ENCODE data around the gene C6orf52.

C6orf52 gene

DNA sequence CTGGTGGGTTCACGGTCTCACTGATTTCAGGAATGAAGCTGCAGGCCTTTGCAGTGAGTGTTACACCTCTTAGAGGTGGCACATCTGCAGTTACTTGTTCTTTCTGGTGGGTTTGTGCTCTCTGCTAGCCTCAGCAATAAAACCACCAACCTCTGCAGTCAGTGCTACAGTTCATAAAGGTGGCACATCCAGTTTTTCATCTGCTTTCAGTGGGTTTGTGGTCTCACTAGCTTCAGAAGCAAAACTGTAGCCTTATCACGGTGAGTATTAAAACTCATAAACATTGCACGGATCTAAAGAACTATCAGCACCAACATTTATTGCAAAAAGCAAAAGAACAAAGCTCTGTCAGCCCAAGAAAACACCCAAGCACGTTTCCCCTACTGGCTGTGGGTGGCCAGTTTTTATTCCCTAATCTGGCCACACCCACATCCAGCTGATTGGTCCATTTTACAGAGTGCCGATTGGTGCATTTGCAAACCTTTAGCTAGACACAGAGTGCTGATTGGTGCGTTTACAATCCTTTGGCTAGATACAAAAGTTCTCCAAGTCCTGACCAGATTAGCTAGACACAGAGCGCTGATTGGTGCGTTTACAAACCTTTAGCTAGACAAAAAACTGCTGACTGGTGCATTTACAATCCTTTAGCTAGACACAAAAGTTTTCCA is 25.0 kb upstream of the C6orf52 start:
- no peaks in the 10 kb centered on the region for H3K27me3 ChIP-seq
- peaks cover 7% of the 10 kb centered on the region for H3K4me1 ChIP-seq
- H3K9me3 ChIP-seq, result no peaks in the 10 kb centered on the region; the same call in 1 of the 2 replicates
- DNase-seq, result peak; percentile 15
- peak overlapping the region; percentile 60 for H3K4me3 ChIP-seq (ENCODE audit: low read depth, low read length)
- TF ChIP-seq, protein P1, sequence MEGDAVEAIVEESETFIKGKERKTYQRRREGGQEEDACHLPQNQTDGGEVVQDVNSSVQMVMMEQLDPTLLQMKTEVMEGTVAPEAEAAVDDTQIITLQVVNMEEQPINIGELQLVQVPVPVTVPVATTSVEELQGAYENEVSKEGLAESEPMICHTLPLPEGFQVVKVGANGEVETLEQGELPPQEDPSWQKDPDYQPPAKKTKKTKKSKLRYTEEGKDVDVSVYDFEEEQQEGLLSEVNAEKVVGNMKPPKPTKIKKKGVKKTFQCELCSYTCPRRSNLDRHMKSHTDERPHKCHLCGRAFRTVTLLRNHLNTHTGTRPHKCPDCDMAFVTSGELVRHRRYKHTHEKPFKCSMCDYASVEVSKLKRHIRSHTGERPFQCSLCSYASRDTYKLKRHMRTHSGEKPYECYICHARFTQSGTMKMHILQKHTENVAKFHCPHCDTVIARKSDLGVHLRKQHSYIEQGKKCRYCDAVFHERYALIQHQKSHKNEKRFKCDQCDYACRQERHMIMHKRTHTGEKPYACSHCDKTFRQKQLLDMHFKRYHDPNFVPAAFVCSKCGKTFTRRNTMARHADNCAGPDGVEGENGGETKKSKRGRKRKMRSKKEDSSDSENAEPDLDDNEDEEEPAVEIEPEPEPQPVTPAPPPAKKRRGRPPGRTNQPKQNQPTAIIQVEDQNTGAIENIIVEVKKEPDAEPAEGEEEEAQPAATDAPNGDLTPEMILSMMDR (IDR thresholded peaks at IDR 0.05; ENCODE audit: low read depth, low read length), result no peak
- H3K36me3 ChIP-seq, result no peaks in the 10 kb centered on the region

DNA sequence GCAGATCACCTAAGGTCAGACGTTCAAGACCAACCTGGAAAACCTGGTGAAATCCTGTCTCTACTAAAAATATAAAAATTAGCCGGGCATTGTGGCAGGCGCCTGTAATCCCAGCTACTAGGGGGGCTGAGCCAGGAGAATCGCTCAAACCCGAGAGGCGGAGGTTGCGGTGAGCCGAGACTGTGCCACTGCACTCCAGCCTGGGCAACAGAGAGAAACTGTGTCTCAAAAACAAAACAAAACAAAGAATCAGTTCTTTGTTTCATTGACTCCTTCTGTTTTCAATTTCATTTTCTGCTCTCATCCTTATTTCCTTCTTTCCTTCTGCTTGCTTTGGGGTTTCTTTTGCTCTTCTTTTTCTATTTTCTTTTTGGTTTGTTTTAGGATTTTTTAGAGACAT is 19.5 kb upstream of the C6orf52 start:
- TF ChIP-seq, protein P1 (IDR thresholded peaks at IDR 0.05; ENCODE audit: low read depth, low read length), result no peak
- Histone ChIP-seq H3K4me3 (ENCODE audit: low read depth, low read length) (no peak overlapping the region), H3K27me3 (no peaks in the 10 kb centered on the region), H3K4me1 (no peaks in the 10 kb centered on the region), H3K36me3 (peaks cover 9% of the 10 kb centered on the region), H3K9me3 (no peaks in the 10 kb centered on the region; the same call in 1 of the 2 replicates)
- no peak for DNase-seq

DNA sequence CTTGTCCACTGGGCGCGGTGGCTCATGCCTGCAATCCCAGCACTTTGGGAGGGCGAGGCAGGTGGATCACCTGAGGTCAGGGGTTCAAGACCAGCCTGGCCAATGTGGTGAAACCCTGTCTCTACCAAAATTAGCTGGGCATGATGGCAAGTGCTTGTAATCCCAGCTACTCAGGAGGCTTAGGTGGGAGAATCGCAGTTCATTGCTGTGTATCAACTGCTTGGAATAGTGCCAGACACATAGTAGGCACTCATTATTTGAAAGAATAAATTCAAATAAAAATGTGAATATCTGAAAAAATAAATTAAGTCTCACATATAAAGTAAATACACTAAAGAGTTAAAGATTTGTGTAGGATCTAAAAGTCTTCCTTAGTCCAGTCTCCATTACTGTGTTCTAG is 2.2 kb upstream of the C6orf52 start:
- no peak for DNase-seq
- H3K4me1 ChIP-seq, result no peaks in the 10 kb centered on the region
- no peaks in the 10 kb centered on the region for H3K9me3 ChIP-seq
- H3K27me3 ChIP-seq, result no peaks in the 10 kb centered on the region
- H3K36me3 ChIP-seq, result peaks cover 30% of the 10 kb centered on the region
- H3K4me3 ChIP-seq (ENCODE audit: low read depth, low read length), result no peak overlapping the region; the same call in 1 of the 2 replicates
- TF ChIP-seq, protein P1 (IDR thresholded peaks at IDR 0.05; ENCODE audit: low read depth, low read length), result no peak

DNA sequence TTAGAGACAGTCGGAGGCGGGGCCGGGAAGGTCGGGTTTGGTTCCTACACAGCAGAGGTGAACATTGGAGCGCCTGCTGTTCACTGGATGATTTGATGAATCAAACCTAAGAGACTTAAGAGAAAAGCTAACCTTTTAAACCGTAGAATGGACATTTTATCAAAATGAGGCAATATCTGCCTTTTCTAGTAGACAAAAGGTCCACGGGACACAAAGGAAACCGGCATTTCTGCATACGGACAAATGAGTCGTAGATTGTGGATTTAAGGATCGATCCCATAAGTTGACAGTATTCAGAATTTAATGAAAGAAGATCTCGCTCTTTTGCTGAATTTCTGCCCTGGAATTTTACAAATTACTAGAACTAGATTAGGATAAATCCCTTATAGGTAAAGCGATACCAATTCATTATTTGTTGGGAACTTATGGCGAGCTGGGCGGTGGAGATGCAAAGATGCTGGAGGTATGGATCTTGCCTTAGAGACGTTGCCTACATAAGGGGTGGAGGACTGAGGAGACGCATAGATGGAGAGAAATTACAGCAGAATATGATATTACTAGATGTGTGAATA is 756 bp upstream of the C6orf52 start:
- Histone ChIP-seq H3K4me1 (no peaks in the 10 kb centered on the region), H3K27me3 (no peaks in the 10 kb centered on the region), H3K9me3 (no peaks in the 10 kb centered on the region), H3K4me3 (ENCODE audit: low read depth, low read length) (peak overlapping the region; percentile 99), H3K36me3 (peaks cover 15% of the 10 kb centered on the region)
- DNase-seq, result no peak
- TF ChIP-seq, protein P1 (IDR thresholded peaks at IDR 0.05; ENCODE audit: low read depth, low read length), result no peak

DNA sequence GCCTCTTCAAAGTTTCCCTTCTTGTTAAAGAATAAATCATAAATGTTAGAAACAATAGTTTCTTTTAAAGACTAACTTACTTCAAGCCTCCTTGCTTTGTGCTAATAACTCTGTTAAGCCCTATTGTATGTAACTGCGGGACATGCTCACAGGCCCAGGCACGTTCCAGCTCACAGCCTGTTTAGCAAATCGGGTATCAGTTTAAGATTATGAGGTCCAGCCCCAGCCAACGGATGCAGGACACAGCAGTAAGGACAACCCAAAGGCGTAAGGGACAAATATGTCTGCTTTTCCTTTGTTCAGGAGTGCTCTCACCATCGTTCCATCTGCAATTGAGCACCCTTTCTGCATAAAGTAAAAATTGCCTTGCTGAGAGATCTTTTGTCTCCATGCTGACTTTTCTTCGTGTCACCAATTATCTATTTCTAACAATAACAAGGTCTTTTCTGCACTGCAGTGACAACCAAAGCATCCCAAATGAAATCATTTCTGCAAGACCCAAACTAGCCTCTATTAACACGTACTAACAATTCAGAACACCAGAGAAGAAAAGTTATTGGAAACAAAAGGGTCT is 1.4 kb downstream of the C6orf52 start:
- peaks cover 4% of the 10 kb centered on the region for H3K36me3 ChIP-seq
- peak overlapping the region; percentile 99 for H3K4me3 ChIP-seq (ENCODE audit: low read depth, low read length)
- H3K9me3 ChIP-seq, result no peaks in the 10 kb centered on the region
- DNase-seq, result no peak
- H3K4me1 ChIP-seq, result no peaks in the 10 kb centered on the region
- TF ChIP-seq, protein P1 (IDR thresholded peaks at IDR 0.05; ENCODE audit: low read depth, low read length), result no peak
- H3K27me3 ChIP-seq, result peaks cover 6% of the 10 kb centered on the region; the same call in 1 of the 2 replicates
